ENCODE results near the gene ABCA6.

DNA sequence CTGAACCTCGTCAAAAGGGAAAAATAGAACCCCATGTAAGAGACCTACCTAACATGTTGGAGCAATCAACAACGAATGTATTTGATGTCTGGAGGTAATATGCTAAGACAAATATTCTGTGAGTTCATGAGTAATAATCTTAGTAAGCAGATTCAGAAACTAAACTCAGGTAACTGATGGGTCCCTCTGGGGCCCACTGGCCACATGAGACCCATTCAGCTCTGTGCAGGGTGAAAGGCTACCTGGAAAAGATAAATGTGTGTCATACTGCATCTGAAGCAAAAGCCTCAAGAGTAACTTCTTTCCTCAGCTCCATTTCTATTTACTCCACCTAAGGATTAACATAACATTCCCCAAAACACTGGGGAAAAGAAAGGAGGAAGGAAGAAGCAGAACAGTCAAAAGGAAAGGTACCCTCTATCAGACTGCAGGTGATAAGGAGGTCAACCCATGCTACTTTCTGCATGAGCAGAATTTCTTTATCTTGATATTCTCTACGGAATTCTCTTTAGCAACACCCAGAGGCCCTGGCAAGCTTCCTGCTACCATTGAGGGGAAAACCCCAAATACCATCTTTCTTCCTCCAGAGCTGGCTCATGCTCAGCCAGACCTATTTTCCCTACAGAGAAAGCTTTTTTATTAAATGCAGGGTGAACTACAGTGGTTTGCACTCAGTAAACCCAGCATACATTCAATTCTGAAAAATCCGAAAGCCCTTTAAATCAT lies 37.7 kb upstream of the ABCA6 start:
- TF ChIP-seq HDAC2 (CRISPR knock-in tag; IDR thresholded peaks at IDR 0.05) (no peak), NCOA1 (CRISPR knock-in tag; IDR thresholded peaks at IDR 0.05) (no peak), ZMAT3 (CRISPR knock-in tag; conservative IDR thresholded peaks at IDR 0.05) (no peak), CTCF (CRISPR knock-in tag; IDR thresholded peaks at IDR 0.05) (no peak), JUND (CRISPR knock-in tag; IDR thresholded peaks at IDR 0.05) (no peak), JUNB (CRISPR knock-in tag; IDR thresholded peaks at IDR 0.05; ENCODE audit: borderline replicate concordance) (no peak), POLR2A (IDR thresholded peaks at IDR 0.05; ENCODE audit: insufficient read depth in 1 of 2, low read depth in 2 of 2, low read length in 2 of 2) (no peak), E2F5 (CRISPR knock-in tag; conservative IDR thresholded peaks at IDR 0.05) (no peak), PBX3 (CRISPR knock-in tag; IDR thresholded peaks at IDR 0.05; ENCODE audit: borderline replicate concordance) (no peak), SMAD1 (CRISPR knock-in tag; IDR thresholded peaks at IDR 0.05; ENCODE audit: borderline replicate concordance, low read depth) (no peak)
- TF ChIP-seq, protein P1, sequence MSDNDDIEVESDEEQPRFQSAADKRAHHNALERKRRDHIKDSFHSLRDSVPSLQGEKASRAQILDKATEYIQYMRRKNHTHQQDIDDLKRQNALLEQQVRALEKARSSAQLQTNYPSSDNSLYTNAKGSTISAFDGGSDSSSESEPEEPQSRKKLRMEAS (IDR thresholded peaks at IDR 0.05) = no peak

All from HepG2 (cell line).